Adrenal gland (tissue), 5 donors: ENCODE results near the gene SCN2B.

ENCODE experiments used
- CTCF ChIP-seq, 6 experiments: fragments of 450-650 bp in 4 of 6; fragments of 200-600 bp in 2 of 6; sonication (generic) in 1 of 6; IDR thresholded peaks; 1 replicate in 5 of 6; 2 replicates in 1 of 6; pipeline versions ENCODE4 v1.5.1 to v1.8.0; 2016 to 2021; ENCODE audit warnings: antibody characterized with exemption in 6 of 6, mild to moderate bottlenecking in 2 of 6, moderate library complexity in 1 of 6
- POLR2A ChIP-seq, 2 donors: fragments of 450-650 bp; IDR thresholded peaks; one replicate each; pipeline ENCODE4 v1.6.1; 2017; ENCODE audit warnings: antibody characterized with exemption in 2 of 2, mild to moderate bottlenecking in 2 of 2, moderate library complexity in 1 of 2
- donor health status: DM: no; HTN: no; CAD: no.

GRCh38 chr11:118167906-118168305 lies 8.5 kb downstream of the SCN2B start:
- TF ChIP-seq CTCF (IDR thresholded peaks at IDR 0.05) (no peak), POLR2A (IDR thresholded peaks at IDR 0.05) (no peak)
